ENCODE data around the gene PTPRM.
"Not testable (repeated sequence)": the region's sequence is repeated elsewhere in the genome, so short reads cannot be mapped to it uniquely, and the experiment has no call there.

Gene PTPRM

GRCh38 chr18:8041526-8042111 lies 474.5 kb downstream of the PTPRM start:
- no peak for FAIRE-seq
- no peak for DNase-seq (ENCODE audit: insufficient read length)
- TF ChIP-seq POLR2AphosphoS5 (IDR thresholded peaks at IDR 0.05; ENCODE audit: low read depth, low read length) (no peak), POLR2A (IDR thresholded peaks at IDR 0.05; ENCODE audit: low read depth, low read length) (no peak), TAF1 (IDR thresholded peaks at IDR 0.05; ENCODE audit: borderline replicate concordance, low read depth, low read length) (no peak)

DNA sequence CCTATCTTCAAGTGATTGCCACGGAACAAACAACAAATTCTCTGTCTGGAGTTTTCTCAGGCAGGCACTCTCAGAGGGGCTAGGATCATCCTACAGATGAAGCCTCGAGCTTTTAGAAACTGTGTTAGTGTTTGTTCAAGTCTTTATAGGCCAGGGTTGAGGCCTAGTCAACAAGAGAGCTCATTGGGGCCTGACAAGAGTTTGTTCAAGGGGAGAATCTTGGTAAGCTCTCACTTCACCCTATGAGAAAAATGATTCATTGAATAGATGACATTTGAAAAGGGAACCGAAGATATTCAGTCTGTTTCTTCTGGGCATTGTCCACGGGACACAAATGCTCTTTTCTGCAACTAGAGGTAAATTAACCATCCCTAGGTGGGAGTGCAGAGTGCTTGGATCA lies 476.9 kb downstream of the PTPRM start:
- FAIRE-seq, result no peak
- no peak for TF ChIP-seq POLR2AphosphoS5 (IDR thresholded peaks at IDR 0.05; ENCODE audit: low read depth, low read length)
- no peak for TF ChIP-seq POLR2A (IDR thresholded peaks at IDR 0.05; ENCODE audit: low read depth, low read length)
- TF ChIP-seq TAF1 (IDR thresholded peaks at IDR 0.05; ENCODE audit: borderline replicate concordance, low read depth, low read length), result no peak
- no peak for DNase-seq (ENCODE audit: insufficient read length)

DNA sequence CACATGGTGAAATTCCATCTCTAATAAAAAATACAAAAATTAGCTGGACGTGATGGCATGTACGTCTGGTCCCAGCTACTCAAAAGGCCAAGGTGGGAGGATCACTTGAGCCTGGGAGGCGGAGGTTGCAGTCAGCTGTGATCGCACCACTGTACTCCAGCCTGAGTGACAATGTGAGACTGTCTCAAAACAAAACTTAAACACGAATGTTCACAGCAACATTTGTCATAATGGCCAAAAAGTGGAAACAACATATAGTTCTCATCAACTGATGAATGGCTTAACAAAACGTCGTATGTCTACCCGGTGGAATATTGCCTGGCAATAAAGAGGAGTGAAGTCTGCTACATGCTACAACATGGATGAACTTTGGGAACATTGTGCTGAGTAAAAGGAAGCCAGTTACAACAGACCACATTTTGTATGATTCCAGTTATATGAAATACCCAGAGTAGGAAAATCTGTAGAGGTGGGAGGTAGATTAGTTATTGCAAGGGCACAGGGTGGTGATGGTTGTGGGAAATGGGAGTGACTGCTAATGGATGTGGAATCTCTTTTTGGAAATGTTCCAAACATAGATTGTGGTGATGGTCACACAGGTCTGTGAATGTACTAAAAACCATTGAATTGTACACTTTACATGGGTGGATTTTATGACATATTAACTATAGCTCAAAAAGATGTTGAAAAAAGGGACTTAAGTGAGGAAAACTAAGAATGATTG lies 478.2 kb downstream of the PTPRM start:
- FAIRE-seq (no peak), DNase-seq (ENCODE audit: insufficient read length) (no peak)
- TF ChIP-seq POLR2AphosphoS5 (IDR thresholded peaks at IDR 0.05; ENCODE audit: low read depth, low read length) (no peak), TAF1 (IDR thresholded peaks at IDR 0.05; ENCODE audit: borderline replicate concordance, low read depth, low read length) (no peak)

DNA sequence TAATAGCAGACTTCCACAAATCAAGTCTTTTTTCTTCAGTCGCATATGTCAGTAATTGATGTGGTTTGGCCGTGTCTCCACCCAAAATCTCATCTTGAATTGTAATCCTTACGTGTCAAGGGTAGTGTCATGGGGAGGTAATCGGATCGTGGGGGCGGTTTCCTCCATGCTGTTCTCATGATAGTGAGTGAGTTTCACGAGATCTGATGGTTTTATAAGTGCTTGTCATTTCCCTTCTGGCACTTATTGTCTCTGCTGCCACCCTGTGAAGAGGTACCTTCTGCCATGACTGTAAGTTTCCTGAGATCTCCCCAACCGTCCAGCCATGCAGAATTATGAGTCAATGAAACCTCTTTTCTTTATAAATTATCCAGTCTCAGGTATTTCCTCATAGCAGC lies 478.8 kb downstream of the PTPRM start:
- no peak for FAIRE-seq

DNA sequence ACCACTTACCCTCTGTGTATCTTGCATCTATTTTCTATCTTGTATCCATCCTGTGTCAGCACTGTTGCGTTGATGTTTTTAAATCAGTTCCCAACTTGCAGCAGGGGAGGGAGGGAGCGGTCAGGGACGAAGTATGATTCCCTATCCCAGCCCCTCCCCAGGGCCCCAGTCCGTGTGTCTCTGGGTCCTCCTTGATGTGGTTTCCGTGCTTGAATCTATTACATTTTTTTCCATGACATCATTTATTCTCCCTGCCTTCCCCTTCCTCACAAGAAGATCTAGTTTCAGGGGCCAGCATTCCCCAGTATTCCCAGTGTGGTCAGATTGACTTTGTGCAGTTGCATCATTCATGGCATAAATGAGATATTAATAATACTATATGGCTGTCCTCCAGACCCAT lies 479.3 kb downstream of the PTPRM start:
- DNase-seq (ENCODE audit: insufficient read length), result no peak
- TF ChIP-seq POLR2AphosphoS5 (IDR thresholded peaks at IDR 0.05; ENCODE audit: low read depth, low read length) (no peak), TAF1 (IDR thresholded peaks at IDR 0.05; ENCODE audit: borderline replicate concordance, low read depth, low read length) (no peak), POLR2A (IDR thresholded peaks at IDR 0.05; ENCODE audit: low read depth, low read length) (no peak)
- no peak for FAIRE-seq

More for the DNA sequence above, 478.8 kb downstream of the PTPRM start:
- TF ChIP-seq TAF1 (IDR thresholded peaks at IDR 0.05; ENCODE audit: borderline replicate concordance, low read depth, low read length) (no peak), POLR2AphosphoS5 (IDR thresholded peaks at IDR 0.05; ENCODE audit: low read depth, low read length) (no peak), POLR2A (IDR thresholded peaks at IDR 0.05; ENCODE audit: low read depth, low read length) (no peak)
- DNase-seq (ENCODE audit: insufficient read length), result no peak

GRCh38 chr18:8049147-8049546 lies 482.0 kb downstream of the PTPRM start:
- no peak for FAIRE-seq
- DNase-seq (ENCODE audit: insufficient read length), result no peak
- no peak for TF ChIP-seq POLR2AphosphoS5 (IDR thresholded peaks at IDR 0.05; ENCODE audit: low read depth, low read length)
- TF ChIP-seq POLR2A (IDR thresholded peaks at IDR 0.05; ENCODE audit: low read depth, low read length), result no peak
- no peak for TF ChIP-seq TAF1 (IDR thresholded peaks at IDR 0.05; ENCODE audit: borderline replicate concordance, low read depth, low read length)

DNA sequence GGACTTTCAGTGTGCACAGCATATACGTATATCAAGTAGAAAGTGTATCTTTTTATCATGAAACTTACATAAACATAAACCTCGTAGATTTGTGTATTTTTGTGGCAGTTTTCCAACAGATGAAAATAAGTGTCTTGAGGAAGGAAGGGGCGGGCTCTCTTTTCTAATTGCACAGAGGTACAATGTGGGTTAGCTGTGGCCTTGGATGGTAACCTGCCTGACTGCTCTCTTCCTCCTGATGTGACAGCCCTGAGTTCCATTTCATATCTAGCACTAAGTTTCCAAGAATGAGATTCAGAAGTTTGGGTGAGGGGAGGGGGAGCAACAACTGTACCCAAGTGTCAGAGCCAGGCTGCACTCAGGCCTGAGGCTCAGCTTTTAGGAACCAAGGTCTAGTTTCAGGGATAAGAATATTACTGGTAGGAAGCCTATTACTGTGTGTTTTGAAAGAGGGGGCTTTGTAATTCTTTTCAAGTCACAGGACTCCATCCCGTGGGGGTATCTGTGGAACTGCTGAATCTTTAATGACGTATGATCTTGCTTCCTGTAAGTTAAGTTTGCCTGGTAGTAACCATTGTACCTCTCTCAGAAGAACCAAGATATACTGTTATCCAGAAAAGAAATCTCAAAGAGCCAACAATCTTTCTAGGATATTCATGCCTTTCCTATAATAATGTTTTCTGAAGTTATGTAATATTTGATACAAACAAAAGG lies 483.7 kb downstream of the PTPRM start:
- DNase-seq (ENCODE audit: insufficient read length), result no peak
- FAIRE-seq, result no peak
- TF ChIP-seq TAF1 (IDR thresholded peaks at IDR 0.05; ENCODE audit: borderline replicate concordance, low read depth, low read length) (no peak), POLR2A (IDR thresholded peaks at IDR 0.05; ENCODE audit: low read depth, low read length) (no peak), POLR2AphosphoS5 (IDR thresholded peaks at IDR 0.05; ENCODE audit: low read depth, low read length) (no peak)

DNA sequence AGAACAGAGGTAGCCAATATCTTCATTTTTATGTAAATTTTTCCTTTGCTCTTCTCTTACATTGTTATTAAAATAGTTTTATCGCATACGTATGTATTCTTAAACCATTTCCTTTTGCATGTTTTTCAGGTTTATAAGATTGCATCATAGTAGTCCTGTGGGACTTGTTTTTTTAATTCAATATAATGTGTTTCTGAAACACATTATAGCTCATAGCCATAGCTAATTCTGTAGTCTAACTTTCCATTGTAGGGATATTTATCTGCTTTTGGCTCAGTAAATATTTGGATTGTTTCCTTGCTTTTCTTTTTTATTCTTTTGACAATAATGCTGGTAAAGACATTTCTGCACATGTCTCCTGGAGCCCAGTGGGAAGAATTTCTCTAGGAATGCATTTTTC lies 484.3 kb downstream of the PTPRM start:
- DNase-seq (ENCODE audit: insufficient read length), result no peak
- TF ChIP-seq TAF1 (IDR thresholded peaks at IDR 0.05; ENCODE audit: borderline replicate concordance, low read depth, low read length) (no peak), POLR2A (IDR thresholded peaks at IDR 0.05; ENCODE audit: low read depth, low read length) (no peak), POLR2AphosphoS5 (IDR thresholded peaks at IDR 0.05; ENCODE audit: low read depth, low read length) (no peak)
- FAIRE-seq, result no peak

- TF ChIP-seq TAF1 (IDR thresholded peaks at IDR 0.05; ENCODE audit: borderline replicate concordance, low read depth, low read length) (no peak), POLR2A (IDR thresholded peaks at IDR 0.05; ENCODE audit: low read depth, low read length) (no peak), POLR2AphosphoS5 (IDR thresholded peaks at IDR 0.05; ENCODE audit: low read depth, low read length) (no peak)
- no peak for DNase-seq (ENCODE audit: insufficient read length)
- FAIRE-seq, result no peak
Measured at GRCh38 chr18:8052237-8052701, 485.2 kb downstream of the PTPRM start.

- no peak for DNase-seq (ENCODE audit: insufficient read length)
- TF ChIP-seq POLR2AphosphoS5 (IDR thresholded peaks at IDR 0.05; ENCODE audit: low read depth, low read length), result no peak
- TF ChIP-seq POLR2A (IDR thresholded peaks at IDR 0.05; ENCODE audit: low read depth, low read length), result no peak
- TF ChIP-seq TAF1 (IDR thresholded peaks at IDR 0.05; ENCODE audit: borderline replicate concordance, low read depth, low read length), result no peak
- no peak for FAIRE-seq
Measured at GRCh38 chr18:8056723-8057122, 489.6 kb downstream of the PTPRM start.

DNA sequence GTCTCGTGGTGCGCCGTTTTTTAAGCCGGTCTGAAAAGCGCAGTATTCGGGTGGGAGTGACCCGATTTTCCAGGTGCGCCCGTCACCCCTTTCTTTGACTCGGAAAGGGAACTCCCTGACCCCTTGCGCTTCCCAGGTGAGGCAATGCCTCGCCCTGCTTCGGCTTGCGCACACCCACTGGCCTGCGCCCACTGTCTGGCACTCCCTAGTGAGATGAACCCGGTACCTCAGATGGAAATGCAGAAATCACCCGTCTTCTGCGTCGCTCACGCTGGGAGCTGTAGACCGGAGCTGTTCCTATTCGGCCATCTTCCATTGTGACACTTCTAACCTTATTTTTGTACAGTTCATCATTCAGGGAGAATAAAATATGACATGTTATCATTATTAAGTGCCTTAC lies 496.0 kb downstream of the PTPRM start:
- DNase-seq (ENCODE audit: insufficient read length); FAIRE-seq: not testable (repeated sequence)

DNA sequence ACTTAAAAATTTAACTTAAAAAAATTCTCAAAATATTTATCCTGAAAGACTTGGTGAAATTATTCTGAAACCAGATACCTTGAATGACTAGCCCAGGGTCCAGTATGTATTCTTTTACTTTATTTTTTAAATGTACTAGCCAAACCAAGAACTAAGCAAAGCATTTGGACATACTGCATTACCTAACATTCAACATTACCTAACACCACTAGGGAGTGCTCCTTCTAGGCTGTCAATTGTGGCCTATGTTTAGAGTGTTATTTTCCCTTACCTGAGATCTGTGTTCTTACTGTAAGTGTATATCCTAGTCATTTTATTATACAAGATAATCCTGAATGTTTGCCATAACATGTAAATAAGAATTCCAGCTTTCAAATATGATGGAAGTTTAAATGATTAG lies 496.6 kb downstream of the PTPRM start:
- FAIRE-seq (no peak), DNase-seq (ENCODE audit: insufficient read length) (no peak)
- TF ChIP-seq POLR2AphosphoS5 (IDR thresholded peaks at IDR 0.05; ENCODE audit: low read depth, low read length), result no peak

All from GM12892 (cell line).